Endothelial cell of umbilical vein (primary cell): ENCODE data around the gene PDE6C.

ENCODE experiments used
- CTCF ChIP-seq, 2 donors: IDR thresholded peaks; 1 replicate in 1 of 2; 2 replicates in 1 of 2; pipeline ENCODE4 v1.5.1; 2011; ENCODE audit warnings: low read length in 2 of 2, mild to moderate bottlenecking in 2 of 2, moderate library complexity in 2 of 2, control low read depth in 1 of 2, inconsistent platforms in 1 of 2, low read depth in 1 of 2; ENCODE audit not compliant: insufficient read depth in 1 of 2; ENCODE audit errors: extremely low read depth in 1 of 2
- EZH2 ChIP-seq: IDR thresholded peaks from 2 replicates; pipeline ENCODE4 v1.6.1; 2012; ENCODE audit warnings: borderline replicate concordance, low read depth, mild to moderate bottlenecking, moderate library complexity, low read length, inconsistent platforms; ENCODE audit not compliant: severe bottlenecking
- FOS ChIP-seq: IDR thresholded peaks from 2 replicates; pipeline ENCODE4 v1.6.1; 2011; ENCODE audit warnings: mild to moderate bottlenecking, low read length, moderate library complexity, borderline replicate concordance; ENCODE audit not compliant: insufficient read depth
- GATA2 ChIP-seq: IDR thresholded peaks from 2 replicates; pipeline ENCODE4 v1.7.0; 2011; ENCODE audit warnings: low read depth, mild to moderate bottlenecking, moderate library complexity, mixed read lengths, low read length; ENCODE audit not compliant: insufficient read length, insufficient read depth
- MAX ChIP-seq: IDR thresholded peaks from 2 replicates; pipeline ENCODE4 v1.6.1; 2011; ENCODE audit not compliant: insufficient read depth, insufficient read length
- MYC ChIP-seq: IDR thresholded peaks from one replicate; pipeline ENCODE4 v1.6.1; 2011; ENCODE audit warnings: mild to moderate bottlenecking, low read depth, low read length
- POLR2A ChIP-seq: IDR thresholded peaks from 2 replicates; pipeline ENCODE4 v1.6.1; 2012; ENCODE audit warnings: low read depth, mild to moderate bottlenecking, control low read depth, low read length
- POLR2AphosphoS5 ChIP-seq: IDR thresholded peaks from 2 replicates; pipeline ENCODE4 v1.6.1; 2012; ENCODE audit warnings: low read depth, mild to moderate bottlenecking, control low read depth, low read length, moderate library complexity; ENCODE audit not compliant: insufficient read depth

- no peak for TF ChIP-seq CTCF (IDR thresholded peaks at IDR 0.05; ENCODE audit: extremely low read depth in 1 of 2, insufficient read depth in 1 of 2, low read depth in 1 of 2, low read length in 2 of 2)
- no peak for TF ChIP-seq POLR2A
- no peak for TF ChIP-seq FOS
- TF ChIP-seq EZH2: no peak
- no peak for TF ChIP-seq MAX
- no peak for TF ChIP-seq POLR2AphosphoS5
- TF ChIP-seq MYC: no peak
- no peak for TF ChIP-seq GATA2
Observed at GRCh38 chr10:93600446-93601145, 11.7 kb upstream of the PDE6C start.
